A673 (cell line): ENCODE results near the gene INO80B.
"Not testable (repeated sequence)": the region's sequence is repeated elsewhere in the genome, so short reads cannot be mapped to it uniquely, and the experiment has no call there.

Source experiments
- CTCF ChIP-seq: fragments of 300-800, 200-600 bp; sonication (generic); conservative IDR thresholded peaks from 2 replicates; pipeline ENCODE4 v1.5.1; 2017; ENCODE audit warnings: low read depth, mild to moderate bottlenecking, antibody characterized with exemption, low read length, moderate library complexity, mixed read lengths
- EZH2 ChIP-seq: fragments of 200-600 bp; sonication (generic); IDR thresholded peaks from 2 replicates; pipeline ENCODE4 v1.6.1; 2017; ENCODE audit warnings: borderline replicate concordance, low read depth, mild to moderate bottlenecking, mixed read lengths, antibody characterized with exemption, low read length; ENCODE audit not compliant: poor library complexity, severe bottlenecking

DNA sequence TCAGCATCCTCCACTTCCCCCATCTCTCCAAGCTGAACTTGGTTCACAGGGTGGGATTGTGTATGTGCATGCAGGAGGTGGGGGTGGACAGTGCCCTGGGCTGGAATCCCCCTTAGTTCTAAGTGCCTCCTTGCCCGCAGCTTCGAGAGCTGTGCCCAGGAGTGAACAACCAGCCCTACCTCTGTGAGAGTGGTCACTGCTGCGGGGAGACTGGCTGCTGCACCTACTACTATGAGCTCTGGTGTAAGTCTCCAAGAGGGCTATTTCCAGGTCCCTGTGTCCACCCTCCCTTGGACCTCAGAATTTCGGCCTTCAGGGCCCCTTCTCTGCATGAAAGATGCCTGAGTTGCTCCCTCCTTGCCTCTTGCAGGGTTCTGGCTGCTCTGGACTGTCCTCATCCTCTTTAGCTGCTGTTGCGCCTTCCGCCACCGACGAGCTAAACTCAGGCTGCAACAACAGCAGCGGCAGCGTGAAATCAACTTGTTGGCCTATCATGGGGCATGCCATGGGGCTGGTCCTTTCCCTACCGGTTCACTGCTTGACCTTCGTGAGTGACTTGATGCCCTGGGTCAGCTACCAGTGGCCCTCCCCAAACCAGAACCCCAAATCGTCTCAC is 4.7 kb downstream of the INO80B start:
- not testable (repeated sequence) for TF ChIP-seq CTCF, EZH2
